Upper lobe of right lung (tissue), 1 donor: ENCODE results near the gene UQCC3. TPM values are rescaled to one million over a fixed set of nuclear protein-coding genes. Genes with fewer than 3 reads are reported as not detected.
"Not testable (repeated sequence)": the region's sequence is repeated elsewhere in the genome, so short reads cannot be mapped to it uniquely, and the experiment has no call there.

Experiments
- ATAC-seq: fragments of 200-7000 bp; cut with Tn5 transposase; one replicate; pipeline ENCODE4 v1.9.1; 2020; ENCODE audit warnings: mild to moderate bottlenecking, moderate library complexity
- DNase-seq: peaks from one replicate; pipeline ENCODE4 v3.0.0-alpha.2; 2020
- H3K27ac ChIP-seq: fragments of 200-600 bp; one replicate; pipeline ENCODE4 v1.8.0; 2022
- H3K27me3 ChIP-seq: fragments of 200-600 bp; one replicate; pipeline ENCODE4 v1.8.0; 2022; ENCODE audit warnings: mild to moderate bottlenecking
- H3K36me3 ChIP-seq: fragments of 200-600 bp; one replicate; pipeline ENCODE4 v1.8.0; 2022
- H3K4me1 ChIP-seq: fragments of 200-600 bp; one replicate; pipeline ENCODE4 v1.8.0; 2022
- H3K4me3 ChIP-seq: fragments of 200-600 bp; one replicate; pipeline ENCODE4 v1.8.0; 2022; ENCODE audit warnings: mild to moderate bottlenecking
- H3K9me3 ChIP-seq: fragments of 200-600 bp; one replicate; pipeline ENCODE4 v1.8.0; 2022
- CTCF ChIP-seq: fragments of 200-600 bp; IDR thresholded peaks from one replicate; pipeline ENCODE4 v1.8.0; 2022; ENCODE audit warnings: antibody characterized with exemption
- intact Hi-C: fragments of 100-400 bp; cut with DNase I; formaldehyde crosslinking; loops from one replicate; pipeline ENCODE4 v1.11.0; 2022
- total RNA-seq: library from RNA; stranded (reverse); fragmentation: NEBNext Ultra II Directional; extraction: Animal tissue kit (Norgen Biotek cat#: 25700); gene quantifications from one replicate; pipeline ENCODE4 v1.2.1, GENCODE V29; 2021
- donor health status: DM: no; HTN: yes; CAD: no; lungs with severe emphysema.

UQCC3 gene
- total RNA-seq, 1 donor from 2014 or later = 5.7 TPM

DNA sequence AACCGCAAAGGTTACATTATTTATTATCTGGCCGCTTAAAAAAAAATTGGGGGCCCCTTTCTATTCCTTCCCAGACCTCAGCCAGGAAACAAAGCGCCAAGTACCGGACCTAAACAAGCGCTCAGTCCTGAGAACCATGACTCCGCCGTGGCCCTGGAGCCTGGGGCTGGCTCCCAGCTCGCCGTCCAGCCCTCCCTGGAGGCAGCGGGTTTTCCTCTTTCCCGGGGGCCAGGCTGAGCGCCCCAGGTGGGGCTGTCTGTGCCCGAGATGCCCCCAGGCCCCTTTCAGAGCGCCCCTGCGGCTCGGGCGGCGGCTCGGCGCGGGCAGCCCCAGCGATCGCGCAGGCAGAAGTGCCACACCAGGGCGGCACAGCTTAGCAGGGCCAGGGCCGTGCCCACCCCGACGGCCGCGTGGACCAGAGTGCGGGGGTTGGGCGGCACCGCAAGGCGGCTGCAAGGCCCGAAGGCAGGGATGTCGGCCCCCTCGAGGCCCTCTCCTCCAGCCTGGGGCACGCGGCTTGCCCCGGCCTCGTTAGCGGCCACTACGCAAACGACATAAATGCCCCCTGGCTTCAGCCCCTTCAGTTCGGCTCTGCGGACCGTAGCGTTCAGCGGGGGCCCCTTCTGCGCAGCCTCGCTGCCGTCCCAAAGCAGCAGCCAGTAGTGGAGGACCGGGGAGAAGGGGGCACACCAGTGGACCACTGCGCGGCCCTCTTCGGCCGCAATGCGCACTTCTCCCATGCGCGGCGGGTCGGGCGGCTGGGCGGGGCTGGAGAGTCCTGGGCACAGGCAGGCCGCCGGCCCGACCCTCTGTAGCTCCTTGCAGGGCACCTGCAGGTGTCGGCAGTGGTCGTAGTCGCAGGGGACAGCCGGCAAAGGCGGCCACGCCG is 16.3 kb downstream of the UQCC3 start:
- ATAC-seq = peak; percentile 46
- no peak overlapping the region for H3K27ac ChIP-seq

GRCh38 chr11:62688491-62688890 is 17.0 kb downstream of the UQCC3 start:
- no peak for TF ChIP-seq CTCF

More for the DNA sequence above, 16.3 kb downstream of the UQCC3 start:
- TF ChIP-seq CTCF = no peak
- peaks cover 9% of the 10 kb centered on the region for H3K27me3 ChIP-seq
- intact Hi-C loops = no loop called here
- no peaks in the 10 kb centered on the region for H3K9me3 ChIP-seq
- no peaks in the 10 kb centered on the region for H3K4me1 ChIP-seq
- H3K4me3 ChIP-seq = peak overlapping the region; percentile 19
- DNase-seq = no peak
- H3K36me3 ChIP-seq = peaks cover 25% of the 10 kb centered on the region

GRCh38 chr11:62689421-62690183 is 18.1 kb downstream of the UQCC3 start, which contains the start of gene LRRN4CL:
TSS of gene LRRN4CL (minus strand) at chr11:62689530. CDS start at chr11:62688508, 1,022 bp downstream.
- no peaks in the 10 kb centered on the region for H3K9me3 ChIP-seq
- H3K4me3 ChIP-seq = peak within 1 kb of the TSS; percentile 19
- no peaks in the 10 kb centered on the region for H3K4me1 ChIP-seq
- DNase-seq (no peak), ATAC-seq (peak; percentile 24)
- TF ChIP-seq CTCF = no peak
- H3K27ac ChIP-seq = peak within 1 kb of the TSS; percentile 36
- H3K36me3 ChIP-seq = peaks cover 34% of the 10 kb centered on the region
- peaks cover 9% of the 10 kb centered on the region for H3K27me3 ChIP-seq
- intact Hi-C loops = no loop called here

More at GRCh38 chr11:62688491-62688890, 17.0 kb downstream of the UQCC3 start:
- Histone ChIP-seq H3K4me3 (peak overlapping the region; percentile 19), H3K4me1 (no peaks in the 10 kb centered on the region), H3K27me3 (peaks cover 9% of the 10 kb centered on the region), H3K27ac (no peak overlapping the region), H3K9me3 (no peaks in the 10 kb centered on the region), H3K36me3 (peaks cover 32% of the 10 kb centered on the region)
- DNase-seq (no peak), ATAC-seq (no peak)
- intact Hi-C loops = no loop called here

DNA sequence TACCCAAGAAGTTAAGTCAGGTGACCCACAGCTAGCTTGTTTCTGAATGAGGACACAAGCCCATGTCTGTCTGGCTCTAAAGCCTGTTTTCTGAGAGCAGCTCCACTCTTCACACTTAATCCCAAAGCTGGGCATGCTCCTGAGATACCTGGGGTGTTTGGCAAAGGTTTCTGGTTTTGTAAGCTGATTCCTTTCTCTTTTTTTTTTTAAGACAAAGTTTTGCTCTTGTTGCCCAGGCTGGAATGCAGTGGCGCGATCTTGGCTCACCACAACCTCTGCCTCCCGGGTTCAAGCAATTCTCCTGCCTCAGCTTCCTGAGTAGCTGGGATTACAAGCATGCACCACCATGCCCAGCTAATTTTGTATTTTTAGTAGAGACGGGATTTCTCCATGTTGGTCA is 22.2 kb downstream of the UQCC3 start:
- ATAC-seq, H3K4me1 ChIP-seq, H3K27me3 ChIP-seq, intact Hi-C loops, H3K4me3 ChIP-seq, H3K27ac ChIP-seq, DNase-seq, H3K9me3 ChIP-seq: not testable (repeated sequence)
- peaks cover 34% of the 10 kb centered on the region for H3K36me3 ChIP-seq

GRCh38 chr11:62694455-62695167 is 23.1 kb downstream of the UQCC3 start:
- ATAC-seq = peak; percentile 94
- no peaks in the 10 kb centered on the region for H3K9me3 ChIP-seq
- H3K4me3 ChIP-seq = no peak overlapping the region
- peak; percentile 82 for DNase-seq
- H3K27ac ChIP-seq = no peak overlapping the region
- no peaks in the 10 kb centered on the region for H3K27me3 ChIP-seq
- peaks cover 34% of the 10 kb centered on the region for H3K36me3 ChIP-seq
- H3K4me1 ChIP-seq = no peaks in the 10 kb centered on the region
- TF ChIP-seq CTCF = peak; percentile 87
- intact Hi-C loops = no loop called here
